AG09309 (cell line): ENCODE results near the gene CAMK1D.
"Not testable (repeated sequence)": the region's sequence is repeated elsewhere in the genome, so short reads cannot be mapped to it uniquely, and the experiment has no call there.

Experiments used
- DNase-seq: peaks from one replicate; pipeline ENCODE4 v3.0.0-alpha.2; 2010; ENCODE audit warnings: low read depth
- H3K4me3 ChIP-seq: 2 replicates; pipeline ENCODE4 v1.5.1; 2011; ENCODE audit warnings: mild to moderate bottlenecking, low read depth, low read length, moderate library complexity; ENCODE audit not compliant: control insufficient read depth
- TF ChIP-seq, protein P1 (sequence below): IDR thresholded peaks from 2 replicates; pipeline ENCODE4 v1.5.1; 2011; ENCODE audit warnings: mild to moderate bottlenecking, low read depth, low read length, inconsistent platforms; ENCODE audit not compliant: insufficient read depth, control insufficient read depth; ENCODE audit errors: missing control alignments

Gene CAMK1D

DNA sequence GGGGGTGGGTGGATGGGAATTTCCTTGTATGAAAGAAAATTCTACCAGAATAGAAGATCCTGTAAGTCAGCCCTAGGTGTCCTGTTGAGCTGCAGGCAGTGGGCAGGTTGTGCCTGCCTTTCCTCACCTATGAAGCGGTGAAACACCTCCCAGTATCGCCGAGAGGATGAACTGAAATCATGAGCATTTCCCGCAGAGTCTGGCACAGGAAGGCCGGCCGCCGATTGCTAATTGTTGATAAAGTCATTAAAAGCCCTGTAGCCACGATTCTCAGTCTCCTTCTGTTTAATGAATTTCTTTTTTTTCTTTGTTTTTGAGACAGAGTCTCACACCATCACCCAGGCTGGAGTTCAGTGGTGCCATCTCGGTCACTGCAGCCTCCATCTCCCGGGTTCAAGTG is 142.1 kb downstream of the CAMK1D start:
- TF ChIP-seq, protein P1, sequence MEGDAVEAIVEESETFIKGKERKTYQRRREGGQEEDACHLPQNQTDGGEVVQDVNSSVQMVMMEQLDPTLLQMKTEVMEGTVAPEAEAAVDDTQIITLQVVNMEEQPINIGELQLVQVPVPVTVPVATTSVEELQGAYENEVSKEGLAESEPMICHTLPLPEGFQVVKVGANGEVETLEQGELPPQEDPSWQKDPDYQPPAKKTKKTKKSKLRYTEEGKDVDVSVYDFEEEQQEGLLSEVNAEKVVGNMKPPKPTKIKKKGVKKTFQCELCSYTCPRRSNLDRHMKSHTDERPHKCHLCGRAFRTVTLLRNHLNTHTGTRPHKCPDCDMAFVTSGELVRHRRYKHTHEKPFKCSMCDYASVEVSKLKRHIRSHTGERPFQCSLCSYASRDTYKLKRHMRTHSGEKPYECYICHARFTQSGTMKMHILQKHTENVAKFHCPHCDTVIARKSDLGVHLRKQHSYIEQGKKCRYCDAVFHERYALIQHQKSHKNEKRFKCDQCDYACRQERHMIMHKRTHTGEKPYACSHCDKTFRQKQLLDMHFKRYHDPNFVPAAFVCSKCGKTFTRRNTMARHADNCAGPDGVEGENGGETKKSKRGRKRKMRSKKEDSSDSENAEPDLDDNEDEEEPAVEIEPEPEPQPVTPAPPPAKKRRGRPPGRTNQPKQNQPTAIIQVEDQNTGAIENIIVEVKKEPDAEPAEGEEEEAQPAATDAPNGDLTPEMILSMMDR: no peak
- DNase-seq: no peak
- no peak overlapping the region for H3K4me3 ChIP-seq

DNA sequence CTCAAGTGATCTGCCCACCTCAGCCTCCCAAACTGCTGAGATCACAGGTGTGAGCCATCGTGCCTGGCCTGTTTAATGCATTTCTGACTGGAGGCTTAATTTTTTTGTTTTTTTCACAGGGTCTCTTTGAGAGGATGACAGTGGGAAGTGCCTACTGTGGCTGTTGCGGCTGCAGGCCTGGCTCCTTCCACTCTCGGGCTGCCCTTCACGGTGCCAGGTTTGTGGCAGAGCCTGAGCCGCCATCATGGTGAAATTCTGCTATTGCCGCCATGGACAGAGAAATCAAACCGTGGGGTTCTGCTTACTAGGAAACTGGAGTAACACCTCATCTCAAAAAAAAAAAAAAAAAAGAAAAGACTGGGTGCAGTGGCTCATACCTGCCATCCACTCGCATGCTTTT is 142.7 kb downstream of the CAMK1D start:
- TF ChIP-seq, protein P1: no peak
- no peak for DNase-seq
- no peak overlapping the region for H3K4me3 ChIP-seq

DNA sequence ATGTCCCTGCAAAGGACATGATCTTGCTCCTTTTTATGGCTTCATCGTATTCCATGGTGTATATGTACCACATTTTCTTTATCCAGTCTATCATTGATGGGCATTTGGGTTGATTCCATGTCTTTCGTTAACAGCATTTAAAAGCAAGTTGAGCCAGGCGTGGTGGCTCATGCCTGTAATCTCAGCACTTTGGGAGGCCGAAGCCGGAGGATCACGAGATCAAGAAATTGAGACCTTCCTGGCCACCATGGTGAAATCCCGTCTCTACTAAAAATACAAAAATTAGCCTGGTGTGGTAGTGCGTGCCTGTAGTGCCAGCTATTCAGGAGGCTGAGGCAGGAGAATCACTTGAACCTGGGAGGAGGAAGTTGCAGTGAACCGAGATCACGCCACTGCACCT is 147.7 kb downstream of the CAMK1D start:
- not testable (repeated sequence) for DNase-seq, H3K4me3 ChIP-seq

DNA sequence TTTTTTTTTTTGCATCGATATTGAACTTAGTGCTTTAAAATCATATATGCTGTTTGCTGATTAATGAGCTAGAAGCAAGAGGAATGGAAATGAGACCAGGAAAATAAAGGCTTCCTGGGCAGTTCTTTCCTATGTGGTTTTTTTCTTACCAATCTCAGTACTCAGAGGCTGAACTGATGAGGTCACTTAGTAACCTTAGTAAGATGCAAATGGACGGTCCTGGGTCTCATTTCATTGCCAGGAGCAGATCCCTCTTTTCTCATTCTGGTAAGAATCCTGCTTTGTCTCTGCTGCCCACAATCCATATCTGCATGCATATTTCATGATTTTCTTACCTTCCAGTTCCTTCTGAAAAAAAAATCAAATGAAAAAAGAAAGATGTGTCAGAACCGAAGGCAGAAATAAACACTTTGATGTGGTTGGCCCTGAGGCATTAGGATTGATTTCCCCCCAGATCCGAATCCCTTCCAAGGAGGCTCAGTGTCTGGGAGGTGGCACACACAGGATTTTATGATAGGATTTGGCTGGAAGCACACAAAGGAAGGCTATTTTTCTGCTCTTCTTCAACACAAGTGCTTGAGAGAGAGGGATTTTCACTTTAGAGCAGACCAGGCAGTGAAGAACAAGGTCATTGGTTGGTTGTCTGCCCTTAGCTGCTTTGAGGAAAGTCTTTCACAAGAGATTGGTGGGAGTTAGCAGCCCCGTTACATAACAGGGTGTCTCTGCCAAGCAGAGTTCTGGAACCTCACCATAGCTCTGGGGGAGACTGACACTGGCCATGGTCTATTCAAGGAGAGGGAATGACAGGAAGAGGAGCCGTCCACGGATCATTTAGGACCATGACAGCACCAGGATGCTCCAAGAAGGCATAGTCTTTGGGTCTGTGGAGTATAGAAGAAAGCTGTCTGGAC is 150.0 kb downstream of the CAMK1D start:
- no peak overlapping the region for H3K4me3 ChIP-seq
- DNase-seq: no peak
- TF ChIP-seq, protein P1: no peak

DNA sequence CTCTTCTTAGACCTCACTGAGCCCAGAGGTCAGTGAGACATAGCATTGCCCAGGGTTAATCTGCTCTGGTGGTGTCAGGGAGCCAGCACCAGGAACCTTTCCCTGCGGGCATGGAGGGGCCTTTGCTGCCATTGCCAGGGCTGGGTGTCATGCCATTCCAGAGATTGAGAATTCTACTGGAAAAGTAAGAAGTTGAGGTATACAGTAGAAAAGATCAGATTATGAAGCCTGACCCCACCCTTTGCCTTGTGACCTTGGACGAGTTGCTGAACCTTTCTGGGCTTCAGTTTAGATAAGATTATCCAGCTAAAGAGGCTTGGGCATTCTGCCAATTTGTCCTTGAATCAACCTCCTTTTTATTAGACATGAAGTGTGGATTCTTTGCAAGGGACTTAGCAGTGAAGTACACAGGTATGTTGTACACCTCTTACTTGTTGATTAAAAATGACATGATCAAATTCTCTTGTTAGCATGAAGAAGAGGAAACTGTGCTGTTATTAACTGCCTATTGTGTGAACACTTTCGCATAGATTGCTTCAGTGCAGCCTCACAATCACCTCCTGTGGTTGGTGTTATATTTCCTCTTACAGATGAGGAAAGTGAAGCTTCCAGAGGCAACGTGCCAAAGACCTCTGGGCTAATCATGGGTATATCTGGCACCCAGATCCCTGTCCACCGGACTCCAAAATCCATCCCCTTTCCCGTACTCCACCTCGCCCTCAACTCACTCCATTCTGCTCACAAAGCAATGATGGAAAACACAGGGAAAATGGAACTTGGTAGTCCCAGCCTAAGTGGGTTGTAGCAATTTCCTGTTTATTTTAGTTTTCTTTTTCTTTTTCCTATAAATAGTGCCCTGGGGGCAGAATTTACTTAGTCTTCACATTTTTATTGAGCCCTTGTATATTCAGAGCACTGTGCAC is 151.3 kb downstream of the CAMK1D start:
- H3K4me3 ChIP-seq: no peak overlapping the region
- TF ChIP-seq, protein P1: no peak
- DNase-seq: no peak

DNA sequence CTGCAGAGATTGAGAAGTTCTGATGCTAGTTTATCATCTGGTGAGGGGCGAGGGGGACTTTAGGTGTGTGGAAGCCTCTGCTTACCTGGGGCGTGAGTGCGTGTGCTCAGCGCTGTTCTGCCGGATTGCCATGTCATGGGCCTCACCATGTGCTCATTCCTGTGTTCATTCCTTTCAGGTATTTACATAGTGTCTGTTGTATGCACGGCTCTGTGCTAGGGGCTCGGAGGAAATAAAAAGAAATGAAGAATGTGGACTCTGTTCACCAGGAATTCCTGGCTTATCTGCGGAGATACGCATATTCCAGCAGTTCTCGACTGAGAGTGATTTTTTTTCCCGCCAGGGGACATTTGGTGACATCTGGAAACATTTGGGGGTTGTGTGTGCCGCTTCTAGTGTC is 152.0 kb downstream of the CAMK1D start:
- H3K4me3 ChIP-seq: no peak overlapping the region
- DNase-seq: no peak
- TF ChIP-seq, protein P1: no peak
